IPS DF 4.7 (cell line): ENCODE measurements around the gene ADAM12.

Experiments
- DNase-seq: peaks from one replicate; pipeline ENCODE4 v3.0.0-alpha.2; 2013; ENCODE audit warnings: low spot score; ENCODE audit errors: extremely low read depth

ADAM12 gene

GRCh38 chr10:126215746-126216631 is 172.3 kb downstream of the ADAM12 start:
- DNase-seq = no peak

GRCh38 chr10:126214679-126215078 is 173.6 kb downstream of the ADAM12 start:
- no peak for DNase-seq

GRCh38 chr10:126214021-126214420 is 174.3 kb downstream of the ADAM12 start:
- no peak for DNase-seq

GRCh38 chr10:126212738-126213137 is 175.5 kb downstream of the ADAM12 start:
- DNase-seq = no peak

- DNase-seq = no peak
Measured at GRCh38 chr10:126210051-126210651, 178.1 kb downstream of the ADAM12 start.

- DNase-seq = no peak
Measured at GRCh38 chr10:126209451-126209850, 178.8 kb downstream of the ADAM12 start.

- DNase-seq = no peak
Measured at GRCh38 chr10:126208726-126209302, 179.5 kb downstream of the ADAM12 start.

- DNase-seq = no peak
Measured at GRCh38 chr10:126207851-126208250, 180.4 kb downstream of the ADAM12 start.

- no peak for DNase-seq
Measured at GRCh38 chr10:126207313-126207771, 180.9 kb downstream of the ADAM12 start.

GRCh38 chr10:126205486-126206205 is 182.6 kb downstream of the ADAM12 start:
- no peak for DNase-seq

- DNase-seq = no peak
Measured at GRCh38 chr10:126204320-126204719, 184.0 kb downstream of the ADAM12 start.

- DNase-seq = no peak
Measured at GRCh38 chr10:126203746-126204145, 184.5 kb downstream of the ADAM12 start.

GRCh38 chr10:126201603-126202002 is 186.7 kb downstream of the ADAM12 start:
- DNase-seq = no peak

GRCh38 chr10:126199221-126199998 is 188.9 kb downstream of the ADAM12 start:
- DNase-seq = no peak

GRCh38 chr10:126198681-126199080 is 189.6 kb downstream of the ADAM12 start:
- no peak for DNase-seq

- DNase-seq = no peak
Measured at GRCh38 chr10:126197036-126197543, 191.2 kb downstream of the ADAM12 start.

- no peak for DNase-seq
Measured at GRCh38 chr10:126196281-126196680, 192.0 kb downstream of the ADAM12 start.

GRCh38 chr10:126191192-126191591 is 197.1 kb downstream of the ADAM12 start:
- no peak for DNase-seq

- no peak for DNase-seq
Measured at GRCh38 chr10:126188679-126189200, 199.5 kb downstream of the ADAM12 start.

GRCh38 chr10:126187399-126187798 is 200.9 kb downstream of the ADAM12 start:
- no peak for DNase-seq
